Astrocyte (in vitro differentiated cells and primary cell): ENCODE results near the gene AKAP12. TPM values are rescaled to one million over a fixed set of nuclear protein-coding genes. Genes with fewer than 3 reads are reported as not detected.

Source experiments
- DNase-seq: peaks from one replicate; pipeline ENCODE4 v3.0.0-alpha.2; 2010; ENCODE audit warnings: low read depth
- FAIRE-seq: peaks from 2 replicates; lab custom pipeline; 2011; peaks lifted over from hg19 to GRCh38; lab: Jason Lieb, UNC
- H2AFZ ChIP-seq: 2 replicates; pipeline ENCODE4 v1.6.0; 2012; ENCODE audit warnings: low read depth, low read length, inconsistent platforms
- H3K27ac ChIP-seq: 2 replicates; pipeline ENCODE4 v1.5.1; 2011; ENCODE audit warnings: low read depth, low read length, inconsistent platforms
- H3K27me3 ChIP-seq: 2 replicates; pipeline ENCODE4 v1.6.0; 2011; ENCODE audit warnings: low read length, inconsistent platforms; ENCODE audit not compliant: insufficient read depth
- H3K36me3 ChIP-seq: 2 replicates; pipeline ENCODE4 v1.5.1; 2011; ENCODE audit warnings: low read length, inconsistent platforms; ENCODE audit not compliant: insufficient read depth
- H3K4me1 ChIP-seq: 2 replicates; pipeline ENCODE4 v1.5.1; 2011; ENCODE audit warnings: low read length, inconsistent platforms; ENCODE audit not compliant: insufficient read depth
- H3K4me2 ChIP-seq: 2 replicates; pipeline ENCODE4 v1.6.0; 2012; ENCODE audit warnings: low read length, inconsistent platforms
- H3K4me3 ChIP-seq: 2 replicates; pipeline ENCODE4 v1.5.1; 2011; ENCODE audit warnings: low read depth, mild to moderate bottlenecking, low read length, inconsistent platforms; ENCODE audit not compliant: insufficient read depth
- H3K79me2 ChIP-seq: 2 replicates; pipeline ENCODE4 v1.6.0; 2012; ENCODE audit warnings: mild to moderate bottlenecking, low read length, inconsistent platforms; ENCODE audit not compliant: insufficient read depth
- H3K9ac ChIP-seq: 2 replicates; pipeline ENCODE4 v1.6.0; 2012; ENCODE audit warnings: mild to moderate bottlenecking, low read length, inconsistent platforms
- H3K9me3 ChIP-seq: 2 replicates; pipeline ENCODE4 v1.5.1; 2012; ENCODE audit warnings: low read depth, mild to moderate bottlenecking, low read length, inconsistent platforms; ENCODE audit not compliant: insufficient read depth
- H4K20me1 ChIP-seq: 2 replicates; pipeline ENCODE4 v1.6.0; 2012; ENCODE audit warnings: low read length, inconsistent platforms; ENCODE audit not compliant: insufficient read depth
- H3K27ac Mint-ChIP-seq: one replicate; pipeline ENCODE4 v1.8.0; 2021; ENCODE audit warnings: mild to moderate bottlenecking, mixed read lengths; ENCODE audit not compliant: unreplicated experiment
- H3K27me3 Mint-ChIP-seq: one replicate; pipeline ENCODE4 v1.8.0; 2021; ENCODE audit warnings: low read depth, mixed read lengths; ENCODE audit not compliant: unreplicated experiment
- H3K36me3 Mint-ChIP-seq: one replicate; pipeline ENCODE4 v1.8.0; 2021; ENCODE audit warnings: low read depth, mixed read lengths; ENCODE audit not compliant: unreplicated experiment
- H3K4me1 Mint-ChIP-seq: one replicate; pipeline ENCODE4 v1.8.0; 2021; ENCODE audit warnings: low read depth, mixed read lengths; ENCODE audit not compliant: unreplicated experiment
- H3K4me3 Mint-ChIP-seq: one replicate; pipeline ENCODE4 v1.8.0; 2021; ENCODE audit warnings: mild to moderate bottlenecking, moderate library complexity, mixed read lengths; ENCODE audit not compliant: unreplicated experiment
- H3K9me3 Mint-ChIP-seq: one replicate; pipeline ENCODE4 v1.8.0; 2021; ENCODE audit warnings: mild to moderate bottlenecking, mixed read lengths; ENCODE audit not compliant: unreplicated experiment
- EZH2 ChIP-seq: IDR thresholded peaks from 2 replicates; pipeline ENCODE4 v1.6.1; 2012; ENCODE audit warnings: mild to moderate bottlenecking, low read length, inconsistent platforms; ENCODE audit not compliant: insufficient read depth
- total RNA-seq: library from RNA; stranded (reverse); gene quantifications from 2 replicates; pipeline ENCODE4 v1.2.1, GENCODE V29; 2021
- TF ChIP-seq, protein P1 (sequence below): IDR thresholded peaks from 2 replicates; pipeline ENCODE4 v1.5.1; 2011; ENCODE audit warnings: low read depth, mild to moderate bottlenecking, inconsistent platforms, low read length, moderate library complexity; ENCODE audit not compliant: insufficient read depth

The AKAP12 gene
- total RNA-seq, 1 donor from 2014 or later: 115 TPM

DNA sequence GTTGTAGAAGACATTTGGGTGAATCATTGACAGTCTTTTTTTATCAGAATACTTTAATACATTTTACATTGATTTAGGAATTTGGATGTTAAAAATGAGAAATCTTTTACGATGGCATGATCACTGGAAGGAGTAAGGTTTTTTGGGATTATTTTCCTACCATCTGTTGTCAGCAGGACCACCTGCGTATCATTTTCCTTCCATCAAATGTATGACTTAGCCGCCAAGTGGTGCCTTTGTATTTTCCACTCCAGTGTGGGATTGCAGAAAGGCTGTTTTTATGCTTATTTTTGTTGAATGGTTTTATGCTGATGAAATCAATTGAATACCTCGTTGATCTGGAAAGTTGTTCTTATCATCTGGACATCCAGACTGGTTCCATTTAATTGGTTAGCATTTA is 35.8 kb downstream of the AKAP12 start:
- Histone ChIP-seq H2AFZ (no peak overlapping the region), H3K4me3 (no peak overlapping the region), H3K4me1 (peaks cover 9% of the 10 kb centered on the region), H4K20me1 (peaks cover 35% of the 10 kb centered on the region), H3K27me3 (no peaks in the 10 kb centered on the region), H3K4me2 (peak overlapping the region; percentile 21), H3K79me2 (peaks cover 99% of the 10 kb centered on the region), H3K36me3 (no peaks in the 10 kb centered on the region), H3K9ac (no peak overlapping the region), H3K27ac (no peak overlapping the region), H3K9me3 (no peaks in the 10 kb centered on the region)
- no peak overlapping the region for H3K4me3 Mint-ChIP-seq
- no peak for FAIRE-seq
- DNase-seq: no peak
- H3K4me1 Mint-ChIP-seq: peaks cover 19% of the 10 kb centered on the region
- TF ChIP-seq EZH2: no peak
- TF ChIP-seq, protein P1, sequence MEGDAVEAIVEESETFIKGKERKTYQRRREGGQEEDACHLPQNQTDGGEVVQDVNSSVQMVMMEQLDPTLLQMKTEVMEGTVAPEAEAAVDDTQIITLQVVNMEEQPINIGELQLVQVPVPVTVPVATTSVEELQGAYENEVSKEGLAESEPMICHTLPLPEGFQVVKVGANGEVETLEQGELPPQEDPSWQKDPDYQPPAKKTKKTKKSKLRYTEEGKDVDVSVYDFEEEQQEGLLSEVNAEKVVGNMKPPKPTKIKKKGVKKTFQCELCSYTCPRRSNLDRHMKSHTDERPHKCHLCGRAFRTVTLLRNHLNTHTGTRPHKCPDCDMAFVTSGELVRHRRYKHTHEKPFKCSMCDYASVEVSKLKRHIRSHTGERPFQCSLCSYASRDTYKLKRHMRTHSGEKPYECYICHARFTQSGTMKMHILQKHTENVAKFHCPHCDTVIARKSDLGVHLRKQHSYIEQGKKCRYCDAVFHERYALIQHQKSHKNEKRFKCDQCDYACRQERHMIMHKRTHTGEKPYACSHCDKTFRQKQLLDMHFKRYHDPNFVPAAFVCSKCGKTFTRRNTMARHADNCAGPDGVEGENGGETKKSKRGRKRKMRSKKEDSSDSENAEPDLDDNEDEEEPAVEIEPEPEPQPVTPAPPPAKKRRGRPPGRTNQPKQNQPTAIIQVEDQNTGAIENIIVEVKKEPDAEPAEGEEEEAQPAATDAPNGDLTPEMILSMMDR: no peak
- H3K27me3 Mint-ChIP-seq: no peaks in the 10 kb centered on the region
- H3K9me3 Mint-ChIP-seq: no peaks in the 10 kb centered on the region
- H3K36me3 Mint-ChIP-seq: no peaks in the 10 kb centered on the region
- no peak overlapping the region for H3K27ac Mint-ChIP-seq

DNA sequence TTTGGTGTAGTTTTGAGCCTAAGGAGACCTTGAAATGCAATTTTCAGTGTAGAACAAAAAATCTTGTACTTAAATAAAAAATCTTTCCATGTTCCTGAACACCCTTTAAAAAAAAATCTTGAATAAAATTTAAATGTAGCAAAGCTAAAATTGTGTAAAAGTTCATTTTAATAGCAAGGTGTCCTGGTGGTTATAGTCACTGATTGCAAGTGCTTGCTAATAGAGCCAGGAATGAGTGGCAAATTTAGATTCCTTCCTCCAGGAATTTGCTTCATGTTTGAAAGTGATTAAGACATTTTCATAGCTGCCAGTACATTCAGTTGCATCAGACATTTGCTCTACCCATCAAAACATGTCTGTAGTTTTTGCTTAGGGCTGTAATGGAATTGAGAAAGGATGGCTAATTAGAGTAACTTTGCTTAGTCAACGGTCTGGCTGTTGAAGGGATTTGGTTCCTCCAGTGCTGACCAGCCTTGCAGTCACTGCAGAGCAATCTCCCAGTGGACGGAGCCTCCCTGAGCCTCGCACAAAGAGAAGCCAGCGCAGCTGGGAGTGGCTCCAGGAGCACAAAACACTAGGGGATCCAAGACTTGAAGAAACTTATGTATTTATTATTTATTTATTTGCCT is 36.5 kb downstream of the AKAP12 start:
- no peak for TF ChIP-seq EZH2
- TF ChIP-seq, protein P1: no peak
- Mint-ChIP-seq H3K36me3 (no peaks in the 10 kb centered on the region), H3K4me1 (peaks cover 20% of the 10 kb centered on the region), H3K9me3 (no peaks in the 10 kb centered on the region), H3K27ac (peak overlapping the region; percentile 92), H3K27me3 (no peaks in the 10 kb centered on the region), H3K4me3 (no peak overlapping the region)
- Histone ChIP-seq H3K4me1 (peaks cover 9% of the 10 kb centered on the region), H3K27ac (no peak overlapping the region), H3K4me3 (no peak overlapping the region), H3K9ac (no peak overlapping the region), H3K4me2 (peak overlapping the region; percentile 41), H3K27me3 (no peaks in the 10 kb centered on the region), H3K79me2 (peaks cover 99% of the 10 kb centered on the region), H2AFZ (no peak overlapping the region), H4K20me1 (peaks cover 34% of the 10 kb centered on the region), H3K9me3 (no peaks in the 10 kb centered on the region), H3K36me3 (no peaks in the 10 kb centered on the region)
- DNase-seq (peak; percentile 80), FAIRE-seq (no peak)

DNA sequence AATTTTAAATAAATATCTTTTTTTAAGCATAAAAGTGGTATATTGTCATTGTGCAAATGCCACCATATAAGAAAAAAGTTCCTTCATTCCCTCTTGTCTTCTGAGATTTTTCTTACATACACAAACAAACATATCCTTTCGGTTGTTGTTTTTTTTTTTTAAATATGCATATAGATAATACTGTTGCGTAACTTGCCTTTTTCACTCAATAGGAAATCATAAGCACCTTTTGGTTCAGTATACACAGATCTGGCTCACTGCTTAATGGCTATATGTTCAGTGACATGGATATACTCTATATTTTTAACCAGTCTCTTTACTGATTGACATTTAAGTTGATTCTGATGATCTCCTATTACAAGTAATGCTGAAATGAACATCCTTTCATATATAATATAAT is 40.1 kb downstream of the AKAP12 start:
- Mint-ChIP-seq H3K4me1 (peaks cover 31% of the 10 kb centered on the region), H3K9me3 (no peaks in the 10 kb centered on the region), H3K36me3 (peaks cover 9% of the 10 kb centered on the region), H3K27ac (no peak overlapping the region), H3K27me3 (no peaks in the 10 kb centered on the region), H3K4me3 (no peak overlapping the region)
- Histone ChIP-seq H3K4me1 (peaks cover 10% of the 10 kb centered on the region), H3K4me2 (no peak overlapping the region), H3K9ac (no peak overlapping the region), H4K20me1 (peaks cover 57% of the 10 kb centered on the region), H3K9me3 (no peaks in the 10 kb centered on the region), H3K79me2 (peaks cover 99% of the 10 kb centered on the region), H3K27me3 (no peaks in the 10 kb centered on the region), H3K4me3 (no peak overlapping the region), H3K27ac (no peak overlapping the region), H3K36me3 (no peaks in the 10 kb centered on the region), H2AFZ (no peak overlapping the region)
- DNase-seq (no peak), FAIRE-seq (no peak)
- TF ChIP-seq, protein P1: no peak
- TF ChIP-seq EZH2: no peak
